Osteocyte (in vitro differentiated cells): ENCODE data around the gene AGT. TPM values are rescaled to one million over a fixed set of nuclear protein-coding genes. Genes with fewer than 3 reads are reported as not detected.

Experiments
- DNase-seq: peaks from one replicate; pipeline ENCODE4 v3.0.0; 2021; ENCODE audit warnings: mixed read lengths; ENCODE audit not compliant: unreplicated experiment; ENCODE audit errors: extremely low spot score
- H3K27ac Mint-ChIP-seq: one replicate; pipeline ENCODE4 v1.8.0; 2021; ENCODE audit warnings: mild to moderate bottlenecking, mixed read lengths; ENCODE audit not compliant: unreplicated experiment
- H3K27me3 Mint-ChIP-seq: one replicate; pipeline ENCODE4 v1.8.0; 2021; ENCODE audit warnings: mixed read lengths; ENCODE audit not compliant: unreplicated experiment
- H3K36me3 Mint-ChIP-seq: one replicate; pipeline ENCODE4 v1.8.0; 2021; ENCODE audit warnings: mixed read lengths; ENCODE audit not compliant: unreplicated experiment
- H3K4me1 Mint-ChIP-seq: one replicate; pipeline ENCODE4 v1.8.0; 2021; ENCODE audit warnings: mixed read lengths; ENCODE audit not compliant: unreplicated experiment
- H3K4me3 Mint-ChIP-seq: one replicate; pipeline ENCODE4 v1.8.0; 2021; ENCODE audit warnings: mild to moderate bottlenecking, moderate library complexity, mixed read lengths; ENCODE audit not compliant: unreplicated experiment
- H3K9me3 Mint-ChIP-seq: one replicate; pipeline ENCODE4 v1.8.0; 2021; ENCODE audit warnings: mixed read lengths; ENCODE audit not compliant: unreplicated experiment
- CTCF ChIP-seq: fragments of 200-600 bp; sonication (generic); IDR thresholded peaks from 2 replicates; pipeline ENCODE4 v1.5.0; 2021; ENCODE audit warnings: antibody characterized with exemption, mild to moderate bottlenecking, moderate library complexity
- total RNA-seq: library from RNA; stranded (reverse); gene quantifications from 2 replicates; pipeline ENCODE4 v1.2.1, GENCODE V29; 2021

Gene AGT
- total RNA-seq, 1 donor from 2014 or later = 25.6 TPM

DNA sequence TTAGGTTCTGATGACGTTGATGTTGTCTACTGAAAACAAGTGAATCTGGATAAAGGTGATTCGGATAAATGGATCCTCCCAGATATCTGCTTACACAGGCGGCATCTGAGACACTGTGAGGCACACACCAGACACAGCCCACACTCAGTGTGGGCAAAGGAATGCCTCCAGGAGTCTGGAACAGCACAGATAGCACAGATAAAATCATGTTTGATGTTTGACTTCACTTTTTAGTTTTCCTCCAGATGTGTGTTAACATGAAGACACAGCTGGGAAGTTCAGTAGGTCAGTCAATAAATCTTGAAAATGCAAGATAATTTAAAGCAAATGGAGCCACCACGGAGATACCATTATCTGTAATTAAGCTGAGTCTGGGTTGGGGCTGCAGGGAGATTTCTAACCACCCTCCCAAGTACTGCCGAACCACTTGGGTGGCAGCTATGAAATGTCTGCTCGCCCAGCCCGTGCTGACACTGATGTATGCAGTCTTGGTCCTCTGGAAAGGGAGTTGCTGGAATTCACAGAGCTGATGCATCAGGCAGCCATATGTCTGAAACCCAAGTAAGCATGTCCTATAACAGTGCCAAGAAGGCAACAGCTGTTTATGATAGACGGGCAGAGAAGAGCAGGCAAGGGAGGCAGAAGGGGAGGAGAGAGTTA lies 44.9 kb upstream of the AGT start:
- Mint-ChIP-seq H3K36me3 (peaks cover 2% of the 10 kb centered on the region), H3K9me3 (no peaks in the 10 kb centered on the region), H3K4me3 (no peak overlapping the region), H3K27ac (no peak overlapping the region), H3K4me1 (peaks cover 5% of the 10 kb centered on the region), H3K27me3 (peaks cover 16% of the 10 kb centered on the region)
- no peak for DNase-seq
- TF ChIP-seq CTCF = no peak

DNA sequence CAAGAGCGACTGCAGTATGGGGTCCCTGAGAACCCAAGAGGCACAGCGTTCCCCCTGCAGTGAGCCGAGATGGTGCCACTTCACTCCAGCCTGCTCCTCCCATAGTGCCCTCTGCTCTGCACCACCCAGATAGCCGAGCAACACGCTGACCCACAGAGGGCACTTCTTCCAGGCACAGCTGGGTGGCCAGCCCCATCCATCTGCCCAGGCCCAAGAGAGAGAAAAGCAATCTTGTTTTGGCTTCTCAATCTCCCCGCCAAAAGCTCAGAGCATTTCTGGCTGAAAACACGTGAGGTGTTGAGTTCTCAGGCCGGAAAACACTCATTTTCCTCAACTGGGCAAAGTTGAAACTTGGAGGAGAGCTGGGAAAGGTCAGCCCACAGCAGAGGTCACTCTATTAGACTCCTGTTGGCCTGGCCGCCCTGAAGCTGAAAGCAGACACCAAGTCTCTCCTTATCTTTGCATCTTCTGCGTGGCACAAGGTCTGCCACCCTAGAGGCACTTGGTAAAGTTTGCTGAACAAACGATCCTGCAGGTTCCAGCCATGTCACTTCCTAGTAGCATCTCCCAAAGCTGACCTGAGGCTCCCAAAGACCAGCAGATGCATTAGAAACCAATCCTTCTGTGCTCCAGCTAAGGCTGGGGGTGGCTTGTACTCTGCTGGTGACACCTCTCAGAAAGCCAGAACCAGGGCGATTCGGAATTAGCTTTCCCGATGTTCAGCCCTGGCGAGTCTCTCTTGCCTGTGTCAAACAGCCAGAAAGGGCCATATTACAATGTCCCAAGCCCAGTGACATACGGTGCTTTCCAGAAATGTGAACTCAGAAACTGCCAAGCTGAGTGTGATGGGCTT lies 44.2 kb upstream of the AGT start:
- no peak overlapping the region for H3K27ac Mint-ChIP-seq
- TF ChIP-seq CTCF = no peak
- DNase-seq = no peak
- peaks cover 2% of the 10 kb centered on the region for H3K36me3 Mint-ChIP-seq
- H3K27me3 Mint-ChIP-seq = peaks cover 16% of the 10 kb centered on the region
- peaks cover 9% of the 10 kb centered on the region for H3K4me1 Mint-ChIP-seq
- no peaks in the 10 kb centered on the region for H3K9me3 Mint-ChIP-seq
- H3K4me3 Mint-ChIP-seq = no peak overlapping the region

- DNase-seq = no peak
- Mint-ChIP-seq H3K36me3 (peaks cover 2% of the 10 kb centered on the region), H3K4me3 (no peak overlapping the region), H3K27me3 (peaks cover 7% of the 10 kb centered on the region), H3K4me1 (peaks cover 26% of the 10 kb centered on the region), H3K27ac (no peak overlapping the region), H3K9me3 (no peaks in the 10 kb centered on the region)
- no peak for TF ChIP-seq CTCF
Observed at GRCh38 chr1:230754796-230755195, 40.9 kb upstream of the AGT start.

GRCh38 chr1:230753586-230754251 lies 39.8 kb upstream of the AGT start:
- Mint-ChIP-seq H3K4me3 (no peak overlapping the region), H3K27me3 (peaks cover 3% of the 10 kb centered on the region), H3K4me1 (peaks cover 28% of the 10 kb centered on the region), H3K36me3 (peaks cover 2% of the 10 kb centered on the region), H3K9me3 (no peaks in the 10 kb centered on the region), H3K27ac (no peak overlapping the region)
- DNase-seq = no peak
- TF ChIP-seq CTCF = no peak

DNA sequence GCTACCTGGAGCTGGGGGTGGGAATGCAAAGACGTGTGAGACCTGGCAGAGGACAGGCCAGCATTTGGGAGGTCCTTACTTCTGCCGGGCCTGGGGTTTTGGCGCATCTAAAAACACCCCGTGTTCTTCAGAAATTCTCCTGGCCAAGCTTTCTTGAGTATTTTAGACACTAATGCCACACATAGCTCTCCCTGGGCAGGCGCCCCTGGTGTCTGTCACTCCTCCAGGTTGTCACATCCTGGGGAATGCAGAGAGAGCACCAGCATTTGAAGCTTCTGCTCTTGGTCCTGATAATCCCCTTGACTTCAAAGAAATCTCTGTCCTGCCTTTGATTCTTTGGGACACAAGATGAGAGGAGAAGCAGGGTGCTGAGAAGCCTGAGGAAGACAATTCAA lies 39.3 kb upstream of the AGT start:
- peaks cover 28% of the 10 kb centered on the region for H3K4me1 Mint-ChIP-seq
- no peak for DNase-seq
- no peaks in the 10 kb centered on the region for H3K9me3 Mint-ChIP-seq
- TF ChIP-seq CTCF = no peak
- H3K27me3 Mint-ChIP-seq = peaks cover 2% of the 10 kb centered on the region
- H3K27ac Mint-ChIP-seq = no peak overlapping the region
- no peaks in the 10 kb centered on the region for H3K36me3 Mint-ChIP-seq
- no peak overlapping the region for H3K4me3 Mint-ChIP-seq
